H1 (cell line): ENCODE data around the gene ACMSD. TPM values are rescaled to one million over a fixed set of nuclear protein-coding genes. Genes with fewer than 3 reads are reported as not detected.

ENCODE experiments used
- CTCF ChIA-PET: fragments of 300-600 bp; sonication (Branson Sonifier 250); formaldehyde crosslinking; loops from one replicate; lab custom pipeline; 2021; ENCODE audit not compliant: partially characterized antibody; lab: Charles Lee
- POLR2A ChIA-PET: fragments of 300-600 bp; sonication (Branson Sonifier 250); formaldehyde crosslinking; loops from one replicate; lab custom pipeline; 2021; ENCODE audit warnings: inconsistent platforms; ENCODE audit not compliant: partially characterized antibody; lab: Charles Lee
- DNase-seq, 2 experiments: peaks; one replicate each; pipeline versions ENCODE4 v3.0.0 to v3.0.0-alpha.2; 2010 to 2022; ENCODE audit warnings: low spot score in 2 of 2, low read depth in 1 of 2, mixed read lengths in 1 of 2
- FAIRE-seq: peaks from 2 replicates; lab custom pipeline; 2011; peaks lifted over from hg19 to GRCh38; lab: Jason Lieb, UNC
- H2AFZ ChIP-seq: 2 replicates; pipeline ENCODE4 v1.8.1; 2012; ENCODE audit warnings: low read length, inconsistent platforms
- H2AK5ac ChIP-seq: 2 replicates; pipeline ENCODE4 v1.6.1; 2013; ENCODE audit warnings: low read depth, low read length
- H2BK120ac ChIP-seq: replicated peaks from 2 replicates; pipeline ENCODE3; 2013; ENCODE audit warnings: low read depth, low read length, inconsistent platforms
- H2BK12ac ChIP-seq: 2 replicates; pipeline ENCODE4 v1.6.1; 2013; ENCODE audit warnings: low read depth, low read length
- H2BK15ac ChIP-seq: 2 replicates; pipeline ENCODE4 v1.6.1; 2013; ENCODE audit warnings: low read length
- H2BK20ac ChIP-seq: 2 replicates; pipeline ENCODE4 v1.6.1; 2013; ENCODE audit warnings: low read length
- H2BK5ac ChIP-seq: 2 replicates; pipeline ENCODE4 v1.6.1; 2013; ENCODE audit warnings: low read depth, low read length
- H3K14ac ChIP-seq: 2 replicates; pipeline ENCODE4 v1.6.1; 2013; ENCODE audit warnings: inconsistent platforms; ENCODE audit not compliant: insufficient read length
- H3K18ac ChIP-seq: 2 replicates; pipeline ENCODE4 v1.6.1; 2013; ENCODE audit warnings: low read length; ENCODE audit errors: extremely low read depth
- H3K23ac ChIP-seq: 2 replicates; pipeline ENCODE4 v1.6.1; 2013; ENCODE audit warnings: inconsistent platforms; ENCODE audit not compliant: insufficient read length
- H3K23me2 ChIP-seq: 2 replicates; pipeline ENCODE4 v1.6.1; 2013; ENCODE audit warnings: low read depth, low read length
- H3K27ac ChIP-seq: 2 replicates; pipeline ENCODE4 v1.6.1; 2011; ENCODE audit warnings: low read depth, low read length, inconsistent platforms
- H3K27me3 ChIP-seq, 4 experiments: replicated peaks in 1 of 4; 1 replicate in 1 of 4; 2 replicates in 3 of 4; pipeline versions ENCODE4 v1.6.1 to v1.8.1; 2011 to 2013; ENCODE audit warnings: low read length in 3 of 4, mild to moderate bottlenecking in 3 of 4, inconsistent platforms in 2 of 4, mixed read lengths in 2 of 4, moderate library complexity in 1 of 4; ENCODE audit not compliant: control insufficient read depth in 3 of 4, insufficient read depth in 3 of 4; ENCODE audit errors: extremely low read depth in 1 of 4
- H3K36me3 ChIP-seq, 4 experiments: 2 replicates each; pipeline versions ENCODE4 v1.6.1 to v1.8.1; 2011 to 2013; ENCODE audit warnings: mild to moderate bottlenecking in 4 of 4, low read length in 3 of 4, moderate library complexity in 2 of 4, control low read depth in 1 of 4, inconsistent platforms in 1 of 4; ENCODE audit not compliant: insufficient read depth in 4 of 4, control insufficient read depth in 2 of 4
- H3K4ac ChIP-seq: replicated peaks from 2 replicates; pipeline ENCODE3; 2013; ENCODE audit warnings: low read length, low read depth, mixed read lengths, inconsistent platforms; ENCODE audit not compliant: insufficient read length
- H3K4me1 ChIP-seq, 4 experiments: replicated peaks in 1 of 4; 1 replicate in 1 of 4; 2 replicates in 3 of 4; pipeline versions ENCODE4 v1.6.1 to v1.8.1; 2011 to 2013; ENCODE audit warnings: low read length in 3 of 4, inconsistent platforms in 2 of 4, mixed read lengths in 1 of 4; ENCODE audit not compliant: insufficient read depth in 4 of 4, control insufficient read depth in 3 of 4
- H3K4me2 ChIP-seq, 2 experiments: 2 replicates each; pipeline versions ENCODE4 v1.6.1 to v1.8.1; 2011 to 2013; ENCODE audit warnings: low read depth in 2 of 2, low read length in 2 of 2, control low read depth in 1 of 2, inconsistent platforms in 1 of 2, mild to moderate bottlenecking in 1 of 2; ENCODE audit not compliant: insufficient read depth in 1 of 2
- H3K4me3 ChIP-seq, 4 experiments: fragments of 200-600, 300-600 bp in 1 of 4; sonication (generic), shearing (Covaris generic), sonication (Bioruptor Twin) in 1 of 4; 2 replicates each; pipeline versions ENCODE4 v1.5.1 to v1.8.1; 2011 to 2016; ENCODE audit warnings: low read length in 4 of 4, low read depth in 3 of 4, control low read depth in 2 of 4, inconsistent platforms in 2 of 4, mild to moderate bottlenecking in 2 of 4, mixed read lengths in 1 of 4, moderate library complexity in 1 of 4; ENCODE audit not compliant: insufficient read depth in 2 of 4; ENCODE audit errors: extremely low read depth in 1 of 4
- H3K56ac ChIP-seq: replicated peaks from 2 replicates; pipeline ENCODE3; 2013; ENCODE audit warnings: low read depth, mild to moderate bottlenecking, mixed read lengths, low read length, inconsistent platforms; ENCODE audit not compliant: insufficient read length
- H3K79me1 ChIP-seq: 2 replicates; pipeline ENCODE4 v1.6.1; 2013; ENCODE audit warnings: low read depth, low read length, control low read depth
- H3K79me2 ChIP-seq, 2 experiments: 2 replicates each; pipeline versions ENCODE4 v1.6.1 to v1.8.1; 2012 to 2013; ENCODE audit warnings: low read length in 2 of 2, mild to moderate bottlenecking in 2 of 2, inconsistent platforms in 1 of 2; ENCODE audit not compliant: insufficient read depth in 2 of 2, control insufficient read depth in 1 of 2
- H3K9ac ChIP-seq, 4 experiments: replicated peaks in 1 of 4; 1 replicate in 1 of 4; 2 replicates in 3 of 4; pipeline versions ENCODE4 v1.6.1 to v1.8.1; 2011 to 2013; ENCODE audit warnings: low read depth in 3 of 4, low read length in 3 of 4, control low read depth in 2 of 4, mild to moderate bottlenecking in 2 of 4, moderate library complexity in 2 of 4, inconsistent platforms in 1 of 4; ENCODE audit errors: extremely low read depth in 1 of 4
- H3K9me3 ChIP-seq, 2 experiments: 2 replicates each; pipeline versions ENCODE4 v1.6.1 to v1.8.1; 2012 to 2013; ENCODE audit warnings: mild to moderate bottlenecking in 2 of 2, moderate library complexity in 2 of 2, control low read depth in 1 of 2, inconsistent platforms in 1 of 2, low read depth in 1 of 2, low read length in 1 of 2, mixed read lengths in 1 of 2; ENCODE audit not compliant: insufficient read depth in 2 of 2
- H4K20me1 ChIP-seq, 2 experiments: replicated peaks in 1 of 2; 2 replicates each; pipeline versions ENCODE3 to v1.8.1; 2011 to 2013; ENCODE audit warnings: inconsistent platforms in 2 of 2, low read length in 2 of 2, mild to moderate bottlenecking in 1 of 2; ENCODE audit not compliant: insufficient read depth in 2 of 2, control insufficient read depth in 1 of 2
- H4K5ac ChIP-seq: 2 replicates; pipeline ENCODE4 v1.6.1; 2013; ENCODE audit warnings: low read length, low read depth, mixed read lengths, inconsistent platforms; ENCODE audit not compliant: insufficient read length
- H4K8ac ChIP-seq: 2 replicates; pipeline ENCODE4 v1.8.0; 2013; ENCODE audit warnings: mild to moderate bottlenecking, moderate library complexity, low read length, inconsistent platforms; ENCODE audit not compliant: insufficient read depth; ENCODE audit errors: extremely low read depth
- H4K91ac ChIP-seq: replicated peaks from 2 replicates; pipeline ENCODE3; 2013; ENCODE audit warnings: low read length, mixed read lengths, inconsistent platforms; ENCODE audit not compliant: insufficient read length
- CTCF ChIP-seq, 3 experiments: IDR thresholded peaks; 1 replicate in 2 of 3; 2 replicates in 1 of 3; pipeline versions ENCODE4 v1.5.1 to v1.6.1; 2011; ENCODE audit warnings: low read length in 3 of 3, mild to moderate bottlenecking in 3 of 3, inconsistent platforms in 2 of 3, low read depth in 1 of 3, moderate library complexity in 1 of 3; ENCODE audit not compliant: insufficient read depth in 1 of 3; ENCODE audit errors: control extremely low read depth in 1 of 3
- RAD21 ChIP-seq, 2 experiments: IDR thresholded peaks in 1 of 2; conservative IDR thresholded peaks in 1 of 2; 2 replicates each; pipeline ENCODE4 v1.6.1; 2011; ENCODE audit warnings: low read depth in 2 of 2, low read length in 2 of 2, improper control_type of control experiment in 1 of 2, inconsistent platforms in 1 of 2, mild to moderate bottlenecking in 1 of 2, moderate library complexity in 1 of 2
- YY1 ChIP-seq: IDR thresholded peaks from 2 replicates; pipeline ENCODE4 v1.6.1; 2011; ENCODE audit warnings: low read depth, mild to moderate bottlenecking, low read length
- WGBS, 2 experiments: shearing (Covaris generic) in 1 of 2; methylation state at CpG; one replicate each; pipeline versions ENCODE4 v1.1.6 to v1.1.7; 2013 to 2015; ENCODE audit warnings: low lambda C conversion rate in 2 of 2, mixed read lengths in 2 of 2, inconsistent platforms in 1 of 2, low coverage in 1 of 2, missing lambda C conversion rate in 1 of 2; ENCODE audit not compliant: insufficient replicate concordance in 2 of 2, insufficient coverage in 1 of 2, insufficient read length in 1 of 2; ENCODE audit errors: extremely low coverage in 1 of 2, missing lambda C conversion rate in 1 of 2; 5-methylcytosine and 5-hydroxymethylcytosine counted together
- polyA plus RNA-seq, 7 experiments: library from polyadenylated mRNA; depleted of rRNA in 3 of 7; stranded (reverse) in 5 of 7; unstranded in 2 of 7; fragments of >200 nt in 5 of 7; fragments of 200-250 nt in 2 of 7; gene quantifications; 1 replicate in 5 of 7; 2 replicates in 1 of 7; 4 replicates in 1 of 7; pipeline versions ENCODE4 v1.2.1 to v1.2.3, GENCODE V29; 2011 to 2013; ENCODE audit warnings: missing spikeins in 2 of 7, mixed read lengths in 2 of 7
- total RNA-seq: library from RNA; stranded (reverse); fragmentation: NEBNext Ultra II Directional; extraction: Animal tissue kit (Norgen Biotek cat#: 25700); gene quantifications from 2 replicates; pipeline ENCODE4 v1.2.1, GENCODE V29; 2021

ACMSD gene
- total and polyA plus RNA-seq, 2 of the 8 experiments (the other 6 are each of a cell fraction or from before 2014, with no cell fraction given): not detected

GRCh38 chr2:134790487-134790886 lies 47.9 kb upstream of the ACMSD start:
- Histone ChIP-seq H3K14ac (no peak overlapping the region), H3K79me2 (no peaks in the 10 kb centered on the region), H3K4me3 (no peak overlapping the region), H4K8ac (no peak overlapping the region), H2BK12ac (no peak overlapping the region), H3K18ac (no peak overlapping the region), H4K20me1 (no peaks in the 10 kb centered on the region), H2BK120ac (no peak overlapping the region), H2BK15ac (no peak overlapping the region), H3K4ac (no peak overlapping the region), H4K91ac (no peak overlapping the region), H3K9ac (no peak overlapping the region), H2AK5ac (no peak overlapping the region), H3K36me3 (no peaks in the 10 kb centered on the region), H3K79me1 (no peaks in the 10 kb centered on the region), H3K23me2 (no peaks in the 10 kb centered on the region), H3K9me3 (no peaks in the 10 kb centered on the region), H3K56ac (no peak overlapping the region), H2AFZ (no peak overlapping the region), H3K4me1 (no peaks in the 10 kb centered on the region), H3K23ac (no peak overlapping the region), H4K5ac (no peak overlapping the region), H2BK5ac (no peak overlapping the region), H3K27me3 (no peaks in the 10 kb centered on the region), H3K27ac (no peak overlapping the region), H2BK20ac (no peak overlapping the region), H3K4me2 (no peak overlapping the region)
- WGBS, 2 experiments: 93% methylated on average over 3 of the region's 3 CpGs; no CpG with 5 or more reads in 1 of the 2 experiments
- ChIA-PET POLR2A (no interaction called here), CTCF (interaction anchor here (0.6 to 2.3 kb wide), 16 partner anchors 9 to 327 kb away, joined by 3 to 11 read pairs (median 4); no protein-coding TSS in a partner anchor)
- peak; percentile 7 for FAIRE-seq
- DNase-seq: no peak
- TF ChIP-seq CTCF (IDR thresholded peaks at IDR 0.05; ENCODE audit: control extremely low read depth in 1 of 3, insufficient read depth in 1 of 3, low read depth in 1 of 3, low read length in 3 of 3): peak in 2 of 3 experiments; percentile 8 to 58; a peak in 1 of 4 replicates
- TF ChIP-seq YY1: no peak
- peak; percentile 28 to 47; a peak in 3 of 4 replicates for TF ChIP-seq RAD21 (IDR thresholded peaks at IDR 0.05 in 1 of 2, conservative IDR thresholded peaks at IDR 0.05 in 1 of 2; ENCODE audit: low read depth in 2 of 2, low read length in 2 of 2)
